ENCODE measurements around the gene DENND1A. TPM values are rescaled to one million over a fixed set of nuclear protein-coding genes. Genes with fewer than 3 reads are reported as not detected.

Gene DENND1A
- total RNA-seq, 1 experiment from 2014 or later: 20.6 TPM

DNA sequence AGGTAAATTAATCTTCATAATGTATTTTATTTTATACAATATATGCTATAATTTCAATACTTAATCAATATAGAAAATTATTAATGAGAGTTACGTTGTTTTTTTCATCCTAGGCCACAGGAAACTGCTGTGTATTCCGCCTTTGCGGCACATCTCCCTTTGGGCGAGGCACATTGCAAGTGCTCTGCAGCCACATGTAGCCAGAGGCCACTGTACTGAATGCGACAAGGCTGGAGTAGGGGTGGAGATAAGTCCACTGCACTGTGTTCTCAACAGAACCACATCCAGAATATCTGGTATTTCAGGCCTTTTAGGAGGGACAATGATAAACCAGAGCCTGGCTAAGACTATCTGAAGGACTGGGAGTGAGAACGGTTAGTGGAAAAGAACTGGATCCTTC lies 439.2 kb downstream of the DENND1A start:
- no peak for DNase-seq (ENCODE audit: low read depth)

- DNase-seq (ENCODE audit: low read depth): no peak
Measured at GRCh38 chr9:123488722-123489321, 441.1 kb downstream of the DENND1A start.

- no peak for DNase-seq (ENCODE audit: low read depth)
Measured at GRCh38 chr9:123487944-123488548, 441.9 kb downstream of the DENND1A start.

GRCh38 chr9:123486431-123486830 lies 443.5 kb downstream of the DENND1A start:
- DNase-seq (ENCODE audit: low read depth): no peak

GRCh38 chr9:123485216-123485615 lies 444.7 kb downstream of the DENND1A start:
- DNase-seq (ENCODE audit: low read depth): no peak

GRCh38 chr9:123484130-123484529 lies 445.8 kb downstream of the DENND1A start:
- no peak for DNase-seq (ENCODE audit: low read depth)

DNA sequence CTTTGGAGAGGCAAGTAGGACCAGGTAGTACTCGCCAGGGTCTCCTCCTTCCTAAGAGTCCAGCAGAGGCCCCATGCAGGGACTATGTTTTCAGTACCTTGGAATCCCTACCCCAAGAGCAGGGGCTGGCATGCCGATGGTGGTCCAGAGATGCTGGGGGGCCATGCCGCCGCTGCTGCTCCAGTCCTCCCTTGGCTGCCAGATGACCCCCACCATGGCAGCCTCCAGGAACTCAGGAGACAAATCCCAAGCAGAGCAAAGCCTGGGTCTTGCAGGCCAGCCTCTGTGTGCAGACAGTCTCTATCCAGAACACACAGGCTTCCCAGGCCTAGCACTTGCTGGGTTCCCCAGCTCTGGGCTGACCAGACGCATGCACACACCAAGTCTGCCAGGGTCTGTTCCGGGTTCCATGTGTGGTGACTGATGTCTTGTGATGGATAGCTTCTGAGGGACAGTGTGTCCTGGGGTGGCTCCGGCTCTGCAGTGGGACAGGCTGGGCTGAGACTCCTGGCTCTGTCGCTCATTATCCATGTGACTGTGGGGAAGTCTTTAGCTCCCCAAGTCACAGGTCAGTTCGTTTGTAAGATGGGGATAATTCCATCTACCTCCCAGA lies 446.6 kb downstream of the DENND1A start:
- DNase-seq (ENCODE audit: low read depth): no peak

- no peak for DNase-seq (ENCODE audit: low read depth)
Measured at GRCh38 chr9:123482295-123482968, 447.5 kb downstream of the DENND1A start.

- no peak for DNase-seq (ENCODE audit: low read depth)
Measured at GRCh38 chr9:123481209-123481865, 448.6 kb downstream of the DENND1A start.

- DNase-seq (ENCODE audit: low read depth): no peak
Measured at GRCh38 chr9:123480791-123481190, 449.1 kb downstream of the DENND1A start.

- DNase-seq (ENCODE audit: low read depth): no peak
Measured at GRCh38 chr9:123480096-123480495, 449.8 kb downstream of the DENND1A start.

GRCh38 chr9:123478967-123479602 lies 450.8 kb downstream of the DENND1A start:
- DNase-seq (ENCODE audit: low read depth): no peak

DNA sequence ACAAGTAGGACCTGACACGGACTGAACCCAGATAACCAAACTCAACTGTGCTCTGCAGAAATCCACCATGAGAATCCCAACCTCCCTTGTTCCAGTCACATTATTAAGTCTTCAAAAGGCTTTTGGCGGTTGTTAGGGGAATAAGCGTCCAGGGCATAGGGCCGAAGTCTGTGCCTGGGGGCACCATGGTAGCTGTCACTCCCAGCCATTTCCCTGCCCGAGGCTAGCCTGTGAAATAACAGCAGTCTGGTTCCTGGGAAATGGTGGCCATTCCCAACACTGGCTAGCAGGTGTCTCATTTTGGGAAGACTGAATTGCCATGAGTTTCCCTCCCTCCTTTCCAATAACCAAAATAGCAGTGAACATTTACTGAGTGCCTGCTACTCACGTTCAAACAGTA lies 451.8 kb downstream of the DENND1A start:
- no peak for DNase-seq (ENCODE audit: low read depth)

- DNase-seq (ENCODE audit: low read depth): no peak
Measured at GRCh38 chr9:123475407-123475806, 454.5 kb downstream of the DENND1A start.

GRCh38 chr9:123472862-123473614 lies 456.9 kb downstream of the DENND1A start:
- DNase-seq (ENCODE audit: low read depth): no peak

- DNase-seq (ENCODE audit: low read depth): no peak
Measured at GRCh38 chr9:123471843-123472570, 457.9 kb downstream of the DENND1A start.

- no peak for DNase-seq (ENCODE audit: low read depth)
Measured at GRCh38 chr9:123470991-123471770, 458.7 kb downstream of the DENND1A start.

- DNase-seq (ENCODE audit: low read depth): no peak
Measured at GRCh38 chr9:123470121-123470782, 459.7 kb downstream of the DENND1A start.

DNA sequence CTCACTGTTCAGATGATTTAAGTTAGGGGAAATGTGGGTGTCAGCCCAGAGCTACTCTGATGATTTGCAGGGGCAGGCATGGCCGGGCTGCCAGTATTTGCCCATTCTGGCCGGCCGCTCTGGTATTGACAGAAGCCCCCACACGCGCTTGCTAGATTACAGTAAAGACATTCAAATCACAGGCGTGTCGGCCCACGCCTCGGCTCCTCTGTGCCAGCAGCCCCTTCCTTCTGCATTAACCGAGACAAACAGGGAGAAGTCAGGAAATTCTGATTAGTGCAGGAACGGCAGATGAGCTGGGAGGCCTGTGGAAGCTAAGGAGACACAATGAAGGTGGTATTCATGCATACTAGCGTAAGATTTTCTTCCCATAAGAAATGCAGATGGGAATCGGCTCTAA lies 460.6 kb downstream of the DENND1A start:
- no peak for DNase-seq (ENCODE audit: low read depth)
